Stimulated activated memory B cell treated with anti-CD40 and anti-IgM and Interleukin-4, amounts not matched to agents 10 μg/mL and 1 μg/mL and 100 μg/mL, for 72 hours (primary cell): ENCODE measurements around the gene CEACAM20.
"Not testable (repeated sequence)": the region's sequence is repeated elsewhere in the genome, so short reads cannot be mapped to it uniquely, and the experiment has no call there.

Experiments
- ATAC-seq: fragments of 150-1000 bp; cut with Tn5 transposase; 2 replicates; pipeline ENCODE4 v1.10.0; 2021
- H3K27ac Mint-ChIP-seq: one replicate; pipeline ENCODE4 v1.8.0; 2022; ENCODE audit warnings: mild to moderate bottlenecking, mixed read lengths
- H3K27me3 Mint-ChIP-seq: one replicate; pipeline ENCODE4 v1.8.0; 2022; ENCODE audit warnings: mixed read lengths
- H3K36me3 Mint-ChIP-seq: one replicate; pipeline ENCODE4 v1.8.0; 2022; ENCODE audit warnings: mixed read lengths
- H3K4me1 Mint-ChIP-seq: one replicate; pipeline ENCODE4 v1.8.0; 2022; ENCODE audit warnings: mixed read lengths
- H3K4me3 Mint-ChIP-seq: one replicate; pipeline ENCODE4 v1.8.0; 2022; ENCODE audit warnings: mild to moderate bottlenecking, moderate library complexity, mixed read lengths
- H3K9me3 Mint-ChIP-seq: one replicate; pipeline ENCODE4 v1.8.0; 2022; ENCODE audit warnings: mixed read lengths

Gene CEACAM20

GRCh38 chr19:44529536-44529935 lies at the start of gene CEACAM20:
CEACAM20 (minus strand) TSS chr19:44529675; CDS start chr19:44529509, 166 bp downstream.
- no peak within 1 kb of the TSS for H3K4me3 Mint-ChIP-seq
- H3K27ac Mint-ChIP-seq = no peak within 1 kb of the TSS
- no peaks in the 10 kb centered on the region for H3K4me1 Mint-ChIP-seq
- peaks cover 11% of the 10 kb centered on the region for H3K9me3 Mint-ChIP-seq
- ATAC-seq = no peak
- H3K36me3 Mint-ChIP-seq = no peaks in the 10 kb centered on the region
- H3K27me3 Mint-ChIP-seq = peaks cover 47% of the 10 kb centered on the region

GRCh38 chr19:44577566-44577874 lies 48.0 kb upstream of the CEACAM20 start:
- ATAC-seq = no peak

GRCh38 chr19:44576843-44577565 lies 47.5 kb upstream of the CEACAM20 start:
- no peak overlapping the region for H3K4me3 Mint-ChIP-seq
- no peak overlapping the region for H3K27ac Mint-ChIP-seq
- peaks cover 17% of the 10 kb centered on the region for H3K9me3 Mint-ChIP-seq
- peaks cover 16% of the 10 kb centered on the region for H3K27me3 Mint-ChIP-seq
- H3K4me1 Mint-ChIP-seq = no peaks in the 10 kb centered on the region
- ATAC-seq = no peak
- H3K36me3 Mint-ChIP-seq = no peaks in the 10 kb centered on the region

More at GRCh38 chr19:44577566-44577874, 48.0 kb upstream of the CEACAM20 start:
- Mint-ChIP-seq H3K4me3 (no peak overlapping the region), H3K9me3 (peaks cover 20% of the 10 kb centered on the region), H3K36me3 (no peaks in the 10 kb centered on the region), H3K27me3 (peaks cover 21% of the 10 kb centered on the region), H3K4me1 (no peaks in the 10 kb centered on the region), H3K27ac (no peak overlapping the region)

- Mint-ChIP-seq H3K4me3 (no peak overlapping the region), H3K9me3 (peaks cover 18% of the 10 kb centered on the region), H3K27me3 (peaks cover 7% of the 10 kb centered on the region), H3K27ac (no peak overlapping the region), H3K36me3 (no peaks in the 10 kb centered on the region), H3K4me1 (no peaks in the 10 kb centered on the region)
- ATAC-seq = no peak
These were observed 45.7 kb upstream of the CEACAM20 start for GRCh38 chr19:44575116-44575700.

- Mint-ChIP-seq H3K36me3 (no peaks in the 10 kb centered on the region), H3K27me3 (peaks cover 7% of the 10 kb centered on the region), H3K4me1 (no peaks in the 10 kb centered on the region), H3K9me3 (peaks cover 19% of the 10 kb centered on the region), H3K27ac (no peak overlapping the region), H3K4me3 (no peak overlapping the region)
- ATAC-seq = no peak
These were observed 44.9 kb upstream of the CEACAM20 start for GRCh38 chr19:44574186-44574950.

GRCh38 chr19:44573627-44574026 lies 44.2 kb upstream of the CEACAM20 start:
- Mint-ChIP-seq H3K4me1 (no peaks in the 10 kb centered on the region), H3K4me3 (no peak overlapping the region), H3K9me3 (peaks cover 19% of the 10 kb centered on the region), H3K27ac (no peak overlapping the region), H3K36me3 (no peaks in the 10 kb centered on the region), H3K27me3 (peaks cover 7% of the 10 kb centered on the region)
- ATAC-seq = no peak

GRCh38 chr19:44573183-44573582 lies 43.7 kb upstream of the CEACAM20 start:
- H3K4me3 Mint-ChIP-seq = no peak overlapping the region

GRCh38 chr19:44572581-44572900 lies 43.1 kb upstream of the CEACAM20 start:
- Mint-ChIP-seq H3K9me3 (peaks cover 12% of the 10 kb centered on the region), H3K4me1 (no peaks in the 10 kb centered on the region), H3K36me3 (no peaks in the 10 kb centered on the region), H3K4me3 (no peak overlapping the region), H3K27ac (no peak overlapping the region), H3K27me3 (no peaks in the 10 kb centered on the region)
- no peak for ATAC-seq

More at GRCh38 chr19:44573183-44573582, 43.7 kb upstream of the CEACAM20 start:
- H3K4me1 Mint-ChIP-seq = no peaks in the 10 kb centered on the region
- no peak for ATAC-seq
- no peak overlapping the region for H3K27ac Mint-ChIP-seq
- no peaks in the 10 kb centered on the region for H3K36me3 Mint-ChIP-seq
- peaks cover 17% of the 10 kb centered on the region for H3K9me3 Mint-ChIP-seq
- peaks cover 6% of the 10 kb centered on the region for H3K27me3 Mint-ChIP-seq

GRCh38 chr19:44571830-44572580 lies 42.5 kb upstream of the CEACAM20 start:
- Mint-ChIP-seq H3K4me3 (no peak overlapping the region), H3K27ac (no peak overlapping the region), H3K36me3 (no peaks in the 10 kb centered on the region), H3K27me3 (no peaks in the 10 kb centered on the region), H3K4me1 (no peaks in the 10 kb centered on the region), H3K9me3 (peaks cover 11% of the 10 kb centered on the region)
- ATAC-seq = no peak

- Mint-ChIP-seq H3K4me3 (no peak overlapping the region), H3K27ac (no peak overlapping the region)
- ATAC-seq = no peak
These were observed 41.7 kb upstream of the CEACAM20 start for GRCh38 chr19:44570984-44571684.

GRCh38 chr19:44570603-44570983 lies 41.1 kb upstream of the CEACAM20 start:
- no peak for ATAC-seq
- Mint-ChIP-seq H3K4me1 (no peaks in the 10 kb centered on the region), H3K27ac (no peak overlapping the region), H3K27me3 (no peaks in the 10 kb centered on the region), H3K4me3 (no peak overlapping the region), H3K36me3 (no peaks in the 10 kb centered on the region), H3K9me3 (peaks cover 12% of the 10 kb centered on the region)

More at GRCh38 chr19:44570984-44571684, 41.7 kb upstream of the CEACAM20 start:
- Mint-ChIP-seq H3K36me3 (no peaks in the 10 kb centered on the region), H3K9me3 (peaks cover 12% of the 10 kb centered on the region), H3K4me1 (no peaks in the 10 kb centered on the region), H3K27me3 (no peaks in the 10 kb centered on the region)

- H3K36me3 Mint-ChIP-seq = no peaks in the 10 kb centered on the region
- no peak for ATAC-seq
- no peaks in the 10 kb centered on the region for H3K4me1 Mint-ChIP-seq
- no peak overlapping the region for H3K27ac Mint-ChIP-seq
- no peaks in the 10 kb centered on the region for H3K27me3 Mint-ChIP-seq
- peaks cover 10% of the 10 kb centered on the region for H3K9me3 Mint-ChIP-seq
- no peak overlapping the region for H3K4me3 Mint-ChIP-seq
These were observed 38.3 kb upstream of the CEACAM20 start for GRCh38 chr19:44567745-44568144.

GRCh38 chr19:44566984-44567383 lies 37.5 kb upstream of the CEACAM20 start:
- no peaks in the 10 kb centered on the region for H3K27me3 Mint-ChIP-seq
- H3K27ac Mint-ChIP-seq = no peak overlapping the region
- no peaks in the 10 kb centered on the region for H3K4me1 Mint-ChIP-seq
- no peak overlapping the region for H3K4me3 Mint-ChIP-seq
- peaks cover 10% of the 10 kb centered on the region for H3K9me3 Mint-ChIP-seq
- ATAC-seq = no peak
- H3K36me3 Mint-ChIP-seq = no peaks in the 10 kb centered on the region

GRCh38 chr19:44563086-44563655 lies 33.7 kb upstream of the CEACAM20 start:
- H3K27ac Mint-ChIP-seq, H3K27me3 Mint-ChIP-seq, H3K36me3 Mint-ChIP-seq, ATAC-seq, H3K4me3 Mint-ChIP-seq, H3K4me1 Mint-ChIP-seq: not testable (repeated sequence)
- peaks cover 15% of the 10 kb centered on the region for H3K9me3 Mint-ChIP-seq
